Activated CD8-positive, alpha-beta memory T cell treated with anti-CD3 and anti-CD28 coated beads, Interleukin-2, amount 50 U/mL, for 4 hours (primary cell): Measurements from ENCODE around the gene IGF2BP1.

Experiments used
- DNase-seq: peaks from one replicate; pipeline ENCODE4 v3.0.0-alpha.2; 2020

IGF2BP1 gene

DNA sequence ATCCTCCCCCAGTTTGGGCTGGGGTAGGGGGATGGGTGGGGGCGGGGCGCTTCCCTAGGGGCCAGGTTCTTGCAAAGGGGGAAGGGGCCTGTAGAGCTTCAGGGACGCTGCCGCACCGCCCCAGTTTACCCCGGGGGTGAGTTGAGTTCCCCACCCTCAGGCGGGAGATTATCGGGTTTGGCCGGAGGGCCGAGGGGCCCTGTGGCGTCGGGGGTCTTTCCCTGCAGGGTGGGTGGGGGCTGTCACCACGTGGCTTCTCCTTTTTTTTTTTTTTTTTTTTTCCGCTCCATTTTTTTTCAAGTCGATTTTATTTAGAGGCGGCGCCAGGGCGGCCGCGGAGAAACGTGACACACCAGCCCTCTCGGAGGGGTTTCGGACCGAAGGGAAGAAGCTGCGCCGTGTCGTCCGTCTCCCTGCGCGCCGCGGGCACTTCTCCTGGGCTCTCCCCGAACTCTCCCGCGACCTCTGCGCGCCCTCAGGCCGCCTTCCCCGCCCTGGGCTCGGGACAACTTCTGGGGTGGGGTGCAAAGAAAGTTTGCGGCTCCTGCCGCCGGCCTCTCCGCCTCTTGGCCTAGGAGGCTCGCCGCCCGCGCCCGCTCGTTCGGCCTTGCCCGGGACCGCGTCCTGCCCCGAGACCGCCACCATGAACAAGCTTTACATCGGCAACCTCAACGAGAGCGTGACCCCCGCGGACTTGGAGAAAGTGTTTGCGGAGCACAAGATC is at the start of gene IGF2BP1:
Gene IGF2BP1, plus strand, starts transcription at position 283 of the 724 bp plus-strand sequence. Its CDS starts 361 bp downstream, at position 644.
- DNase-seq, result peak; percentile 24

DNA sequence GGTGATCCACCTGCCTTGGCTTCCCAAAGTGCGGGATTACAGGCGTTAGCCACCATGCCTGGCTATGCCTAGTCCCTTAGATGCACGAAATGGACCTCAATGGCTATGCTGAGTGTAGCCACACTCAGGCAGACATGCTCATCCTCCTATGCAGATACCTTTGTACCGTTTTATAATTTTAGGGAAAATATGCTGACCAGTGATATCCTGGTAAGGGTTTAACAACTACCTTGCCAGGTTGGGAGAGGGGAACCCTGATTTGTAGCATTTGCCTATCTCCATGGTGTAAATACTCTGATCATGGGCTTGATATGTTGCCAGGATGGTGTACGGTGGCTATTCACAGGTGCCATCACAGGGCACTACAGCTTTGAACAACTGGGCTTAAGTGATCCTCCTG is 45.6 kb upstream of the IGF2BP1 start:
- DNase-seq, result no peak

DNA sequence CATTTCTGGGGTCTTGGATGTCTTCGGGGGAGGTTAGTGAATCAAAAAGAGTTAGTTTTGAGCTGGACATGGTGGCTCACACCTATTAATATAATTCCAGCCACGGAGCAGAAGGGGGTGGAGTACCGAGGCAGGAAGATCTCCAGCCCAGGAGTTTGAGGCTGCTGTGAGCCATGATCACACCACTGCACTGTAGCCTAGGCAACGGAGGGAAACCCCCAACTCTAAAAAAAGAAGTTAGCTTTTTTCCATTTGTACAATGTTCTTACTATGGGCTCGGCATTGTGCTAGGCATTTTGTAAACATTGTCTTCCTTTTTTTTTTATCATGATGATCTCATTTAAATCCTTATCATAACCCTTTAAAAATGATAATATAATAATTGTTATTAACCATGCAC is 44.3 kb upstream of the IGF2BP1 start:
- DNase-seq, result no peak

DNA sequence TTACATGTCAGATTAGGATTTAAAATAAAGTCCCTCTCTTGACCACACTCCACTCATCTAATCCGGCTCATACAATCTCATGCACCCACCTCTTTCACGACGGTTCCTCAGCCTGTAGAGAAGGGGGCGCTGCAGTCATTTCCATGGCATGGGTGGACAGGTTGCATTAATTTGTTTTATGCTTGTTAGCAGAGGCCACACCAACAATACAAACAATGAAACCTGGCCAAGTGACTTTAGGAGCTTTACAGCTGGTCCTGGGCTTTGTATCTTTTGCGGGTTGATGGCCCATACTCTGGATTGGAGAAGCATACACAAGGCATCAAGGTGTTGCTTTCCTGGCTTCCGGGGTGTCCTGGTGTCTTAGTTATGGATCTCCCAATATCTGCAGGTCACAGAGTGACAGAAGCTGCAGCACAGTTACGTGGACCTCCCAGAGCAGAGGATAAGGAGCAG is 42.9 kb upstream of the IGF2BP1 start:
- no peak for DNase-seq

DNA sequence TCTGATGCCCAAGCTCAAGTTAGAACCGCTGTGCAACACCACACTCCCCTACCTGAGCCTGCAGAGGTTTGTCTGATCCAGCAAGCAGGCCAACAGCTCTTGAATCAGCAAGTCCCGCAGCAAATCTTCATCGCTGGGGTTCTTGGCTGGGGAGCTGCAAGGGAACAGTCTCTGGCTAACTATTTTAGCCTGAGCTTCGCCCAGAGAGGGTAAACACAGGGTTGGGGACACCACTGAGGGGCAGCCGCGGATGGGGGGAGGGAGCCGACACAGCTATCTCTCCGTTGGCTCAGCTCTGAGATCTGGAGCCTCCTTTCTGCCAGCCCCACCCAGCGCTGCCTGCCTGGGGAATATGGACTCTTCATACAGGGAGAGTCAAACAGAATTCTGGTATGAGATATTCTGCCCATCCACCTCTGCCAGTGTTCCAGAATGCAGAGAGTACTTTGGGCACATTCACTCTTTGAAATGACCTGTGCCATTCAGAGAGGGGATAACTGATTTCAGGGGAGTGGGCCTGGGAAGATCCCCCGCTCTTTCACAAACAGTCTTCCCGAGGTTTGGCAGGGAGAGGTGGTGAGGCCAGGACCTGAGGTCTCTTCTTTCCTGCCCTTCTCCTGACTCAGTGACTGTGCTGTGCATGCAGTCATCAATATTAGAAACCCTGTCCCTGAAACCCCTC is 36.2 kb upstream of the IGF2BP1 start:
- DNase-seq, result no peak

DNA sequence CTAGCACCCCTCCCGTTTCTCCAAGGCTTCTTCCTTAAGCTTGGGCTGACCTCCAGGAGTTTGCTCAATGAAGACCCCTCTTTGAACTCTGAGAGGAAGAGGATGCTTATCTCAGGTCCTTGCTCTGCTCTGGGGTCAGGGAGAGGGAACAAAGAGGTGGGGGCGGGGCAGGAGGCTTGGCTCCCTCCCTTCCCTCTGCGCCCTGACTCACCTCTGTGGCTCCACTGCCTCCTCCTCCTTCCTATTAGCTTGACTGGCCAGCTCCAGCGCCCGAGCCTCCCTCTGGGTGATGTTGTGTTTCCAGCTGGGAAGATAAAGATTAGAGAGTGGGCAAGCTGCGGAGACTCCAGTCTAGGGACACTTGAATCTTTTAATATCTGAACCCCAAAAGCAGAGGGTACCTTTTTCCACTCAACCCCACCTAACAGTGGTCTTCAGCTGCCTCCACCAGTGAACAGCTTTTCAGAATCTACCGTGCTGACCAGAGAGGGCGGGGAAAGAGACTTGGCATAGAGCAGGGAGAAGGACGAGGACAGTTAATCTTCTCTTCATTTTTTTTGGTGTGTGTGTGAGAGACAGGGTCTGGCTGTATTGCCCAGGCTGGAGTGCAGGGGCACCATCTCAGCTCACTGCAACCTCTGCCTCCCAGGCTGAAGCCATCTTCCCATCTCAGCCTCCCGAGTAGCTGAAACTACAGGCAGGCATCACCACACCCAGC is 35.5 kb upstream of the IGF2BP1 start:
- DNase-seq, result no peak

DNA sequence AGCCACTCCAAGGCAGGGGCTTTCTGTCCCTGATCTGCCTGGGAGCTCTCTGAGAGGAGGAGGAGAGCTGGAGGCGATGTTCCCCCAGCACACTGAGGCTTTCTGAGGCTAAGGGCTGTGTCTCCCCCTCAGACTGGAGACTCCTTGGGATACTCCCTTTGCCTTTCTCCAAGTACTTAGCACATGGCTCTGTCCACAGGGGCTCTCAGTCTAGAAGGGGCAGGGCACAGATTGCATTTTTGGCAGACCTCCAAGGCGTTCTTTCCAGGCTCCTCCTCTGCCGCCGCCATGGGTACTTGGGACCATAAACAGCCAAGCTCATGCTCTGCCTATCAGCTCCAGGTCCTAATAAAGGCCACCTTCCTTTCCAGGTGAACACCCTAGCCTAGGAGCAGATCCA is 27.0 kb upstream of the IGF2BP1 start:
- DNase-seq, result no peak

DNA sequence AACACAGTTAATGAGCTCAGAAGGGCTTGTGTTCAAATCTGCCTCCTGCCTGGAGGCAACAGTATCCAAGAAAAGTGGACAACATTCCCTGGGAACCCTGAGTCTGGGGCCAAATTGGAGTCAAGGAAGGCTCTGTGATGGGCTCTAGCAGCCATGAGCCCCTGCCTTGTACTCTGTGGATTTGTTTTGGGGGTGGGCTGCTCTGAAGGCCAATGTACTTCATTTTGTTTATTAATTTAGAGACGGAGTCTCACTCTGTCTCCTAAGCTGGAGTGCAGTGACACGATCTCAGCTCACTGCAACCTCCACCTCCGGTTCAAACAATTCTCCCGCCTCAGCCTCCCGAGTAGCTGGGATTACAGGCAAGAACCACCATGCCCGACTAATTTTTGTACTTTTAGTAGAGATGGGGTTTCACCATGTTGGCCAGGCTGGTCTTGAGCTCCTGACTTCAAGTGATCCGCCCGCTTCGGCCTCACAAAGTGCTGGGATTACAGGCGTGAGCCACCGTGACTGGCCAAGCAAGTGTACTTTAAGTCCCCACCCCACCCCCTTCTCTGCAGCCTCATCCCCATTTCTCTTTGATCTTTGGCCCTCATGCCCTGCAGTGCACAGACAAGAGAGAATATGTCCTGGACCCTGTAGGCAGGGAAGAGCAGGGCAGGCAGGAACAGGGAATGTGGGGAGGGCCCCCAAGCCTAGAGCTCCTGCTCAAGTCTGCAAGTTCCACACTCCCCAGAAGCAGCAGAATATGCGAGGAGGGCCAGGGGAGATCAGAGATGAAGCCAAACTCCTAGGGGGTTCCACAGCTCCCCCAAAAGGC is 26.1 kb upstream of the IGF2BP1 start:
- no peak for DNase-seq

DNA sequence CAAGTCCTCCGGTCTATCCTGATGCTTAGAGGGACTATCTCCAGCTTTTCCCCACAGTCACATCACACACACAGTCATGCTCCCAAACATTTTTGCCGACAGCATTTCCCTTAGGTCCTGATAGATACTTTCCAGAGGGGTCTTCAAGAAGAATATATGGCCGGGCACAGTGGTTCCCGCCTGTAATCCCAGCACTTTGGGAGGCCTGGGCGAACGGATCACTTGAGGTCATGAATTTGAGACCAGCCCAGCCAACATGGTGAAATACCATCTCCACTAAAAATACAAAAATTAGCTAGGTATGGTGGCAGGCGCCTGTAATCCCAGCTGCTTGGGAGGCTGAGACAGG is 24.5 kb upstream of the IGF2BP1 start:
- DNase-seq, result no peak

DNA sequence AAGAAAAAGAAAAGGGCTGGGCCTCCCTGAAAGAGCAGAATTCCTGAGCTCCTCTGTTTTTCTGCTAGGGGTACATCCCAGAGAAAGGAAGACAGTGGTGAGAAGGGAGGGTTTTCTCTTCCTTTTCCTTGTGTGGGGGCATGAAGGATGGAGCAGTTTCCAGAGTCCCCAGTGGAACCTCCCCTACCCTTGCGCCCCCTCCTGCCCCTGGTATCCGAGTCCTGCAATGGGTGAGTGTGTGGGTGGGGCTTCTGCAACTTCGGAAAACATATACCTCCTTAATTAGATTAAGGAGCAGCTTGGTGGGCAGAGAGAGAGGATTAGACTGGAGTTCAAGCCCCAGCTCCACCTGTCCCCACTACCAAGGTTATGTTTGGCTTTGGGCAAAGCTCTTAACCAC is 23.4 kb upstream of the IGF2BP1 start:
- no peak for DNase-seq

DNA sequence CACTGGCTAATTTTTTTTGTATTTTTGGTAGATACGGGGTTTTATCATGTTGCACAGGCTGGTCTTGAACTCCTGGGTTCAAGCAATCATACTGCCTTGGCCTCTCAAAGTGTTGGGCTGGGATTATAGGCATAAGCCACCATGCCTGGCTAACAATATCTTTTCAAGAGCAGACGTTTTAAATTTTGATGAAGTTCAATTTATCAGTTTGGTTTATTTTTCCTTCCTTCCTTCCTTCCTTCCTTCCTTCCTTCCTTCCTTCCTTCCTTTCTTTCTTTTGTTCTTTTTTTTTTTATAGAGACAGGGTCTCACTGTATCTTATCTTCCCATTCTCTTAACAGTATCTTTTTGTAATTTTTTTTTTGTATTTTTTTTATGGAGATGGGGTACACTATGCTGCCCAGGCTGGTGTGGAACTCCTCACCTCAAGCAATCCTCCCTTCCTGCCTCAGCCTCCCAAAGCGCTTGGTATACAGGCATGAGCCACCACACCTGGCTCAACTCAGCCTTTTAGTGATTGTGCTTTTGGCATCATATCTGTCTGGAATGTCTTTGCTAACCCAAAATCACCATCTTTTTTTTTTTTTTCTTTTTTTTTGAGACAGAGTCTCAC is 15.2 kb upstream of the IGF2BP1 start:
- DNase-seq, result no peak

DNA sequence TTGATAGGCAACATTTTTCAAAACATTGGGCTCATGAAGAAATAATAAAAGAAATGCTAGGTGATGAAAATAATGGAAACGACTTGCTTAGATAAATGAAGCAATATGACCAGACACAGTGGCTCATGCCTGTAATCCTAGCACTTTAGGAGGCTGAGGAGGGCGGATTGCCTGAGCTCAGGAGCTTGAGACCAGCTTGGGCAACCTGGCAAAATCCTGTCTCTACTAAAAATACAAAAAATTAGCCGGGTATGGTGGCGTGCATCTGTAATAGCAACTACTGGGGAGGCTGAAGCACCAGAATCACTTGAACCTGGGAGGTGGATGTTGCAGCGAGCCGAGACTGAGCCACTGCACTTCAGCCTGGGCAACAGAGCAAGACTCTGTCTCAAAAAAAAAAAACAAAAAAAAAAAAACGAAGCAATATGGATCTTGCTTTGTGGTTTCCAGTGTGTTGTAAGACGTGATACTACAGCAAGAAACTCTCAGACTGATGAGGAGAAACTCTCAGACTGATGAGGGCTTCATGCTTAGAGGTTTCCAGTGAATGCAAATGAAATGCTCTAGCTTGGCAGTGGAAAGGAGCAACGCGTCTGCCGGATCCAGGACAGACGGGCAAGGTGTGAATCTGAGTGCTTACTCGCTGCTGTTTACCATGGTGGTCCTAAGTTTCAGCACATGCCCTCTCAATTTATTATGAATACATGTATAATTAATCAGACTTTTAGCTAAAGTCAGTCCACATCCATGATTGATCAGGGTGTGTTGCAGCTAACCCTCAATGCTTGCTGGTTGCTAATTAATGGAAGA is 11.5 kb upstream of the IGF2BP1 start:
- no peak for DNase-seq

DNA sequence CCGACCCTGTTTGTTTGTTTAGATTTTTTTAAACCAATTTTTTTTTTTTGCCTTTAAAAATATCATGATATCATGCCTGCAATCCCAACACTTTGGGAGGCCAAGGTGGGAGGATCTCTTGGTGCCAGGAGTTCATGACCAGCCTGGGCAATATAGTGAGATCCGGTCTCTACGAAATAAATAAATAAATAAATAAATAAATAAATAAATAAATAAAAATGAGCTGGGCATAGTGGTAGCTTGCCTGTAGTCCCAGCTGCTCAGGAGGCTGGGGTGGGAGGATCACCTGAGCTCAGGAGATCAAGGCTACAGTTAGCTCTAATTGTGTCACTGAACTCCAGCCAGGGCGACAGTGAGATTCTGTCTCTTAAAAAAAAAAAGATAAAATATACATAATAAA is 8.1 kb upstream of the IGF2BP1 start:
- DNase-seq, result no peak

DNA sequence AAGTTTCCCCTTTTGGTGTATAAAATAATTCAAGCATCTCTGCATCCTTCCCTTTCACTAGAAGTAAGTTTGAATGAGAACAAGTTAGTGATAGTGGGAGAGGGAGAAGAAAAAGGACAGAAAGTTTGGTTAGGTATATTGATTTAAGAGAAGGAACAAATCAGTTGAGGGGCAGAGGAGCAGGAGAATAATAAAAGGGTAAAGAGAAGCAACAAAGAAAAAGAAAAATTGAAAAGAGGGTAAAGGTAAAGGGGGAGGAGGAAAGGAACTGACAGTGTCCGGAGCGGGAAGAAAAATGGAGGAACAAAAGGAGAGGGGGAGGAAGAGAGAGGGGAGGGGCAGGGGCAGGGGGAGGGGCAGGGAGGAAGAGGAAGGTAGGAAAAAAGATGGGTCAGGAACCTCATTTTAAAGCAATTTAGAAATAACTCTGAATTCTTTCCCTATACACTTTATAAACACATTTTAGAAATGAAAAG is 6.3 kb upstream of the IGF2BP1 start:
- no peak for DNase-seq

DNA sequence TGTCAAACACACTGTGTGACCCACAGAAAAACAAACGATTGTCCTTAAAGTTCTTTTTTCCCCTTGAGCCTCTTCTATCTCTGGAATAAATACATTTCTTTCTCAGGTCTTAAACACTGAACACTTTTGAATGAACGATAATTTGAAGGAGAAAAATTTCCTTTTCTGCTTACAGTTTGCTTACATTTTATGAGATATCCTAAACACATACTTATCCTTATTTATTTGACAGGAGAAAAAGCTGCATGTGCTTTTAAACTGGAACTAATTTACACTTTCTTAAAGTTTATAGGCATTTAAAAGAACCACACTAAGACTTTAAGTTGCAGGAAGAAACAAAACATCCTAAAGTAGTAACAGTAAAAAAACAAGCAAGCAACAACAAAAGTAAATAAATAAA is 4.7 kb upstream of the IGF2BP1 start:
- no peak for DNase-seq

DNA sequence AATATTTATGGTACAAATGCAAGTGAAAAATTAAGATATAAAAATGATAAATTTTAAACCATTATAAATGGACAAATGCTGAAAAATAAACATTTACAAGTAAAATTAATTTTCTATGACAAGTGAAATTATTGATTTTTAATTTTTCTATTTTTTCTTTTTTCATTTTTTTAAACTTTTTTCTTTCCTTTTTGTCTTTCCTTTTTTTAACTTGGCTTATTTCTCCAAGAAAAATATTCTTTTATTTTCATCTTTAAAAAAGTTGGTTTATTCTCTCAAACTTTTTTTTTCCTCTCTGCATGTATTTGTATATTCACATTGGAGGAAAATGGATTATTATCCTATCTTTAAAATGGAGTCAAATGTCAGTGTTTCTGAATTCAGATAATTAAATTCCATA is 3.9 kb upstream of the IGF2BP1 start:
- DNase-seq, result no peak

DNA sequence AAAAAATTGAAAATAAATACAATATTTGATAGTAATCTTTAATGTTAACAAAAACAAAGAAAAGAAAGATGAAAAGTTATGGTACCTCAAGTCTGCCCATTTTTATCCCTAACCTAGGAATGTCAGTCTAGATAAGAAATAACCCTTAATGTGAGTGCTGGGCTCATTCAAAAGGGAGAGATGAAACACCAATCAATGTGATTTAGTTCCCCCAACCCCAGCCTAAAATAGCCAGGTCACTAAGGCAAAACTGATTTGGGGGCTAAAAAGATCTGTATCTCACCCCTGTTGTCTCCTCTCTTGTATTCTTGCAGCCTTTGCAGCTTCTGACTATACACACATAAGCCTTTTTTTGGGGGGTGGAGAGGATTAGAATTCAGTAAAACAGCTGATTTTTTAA is 3.2 kb upstream of the IGF2BP1 start:
- DNase-seq, result no peak

DNA sequence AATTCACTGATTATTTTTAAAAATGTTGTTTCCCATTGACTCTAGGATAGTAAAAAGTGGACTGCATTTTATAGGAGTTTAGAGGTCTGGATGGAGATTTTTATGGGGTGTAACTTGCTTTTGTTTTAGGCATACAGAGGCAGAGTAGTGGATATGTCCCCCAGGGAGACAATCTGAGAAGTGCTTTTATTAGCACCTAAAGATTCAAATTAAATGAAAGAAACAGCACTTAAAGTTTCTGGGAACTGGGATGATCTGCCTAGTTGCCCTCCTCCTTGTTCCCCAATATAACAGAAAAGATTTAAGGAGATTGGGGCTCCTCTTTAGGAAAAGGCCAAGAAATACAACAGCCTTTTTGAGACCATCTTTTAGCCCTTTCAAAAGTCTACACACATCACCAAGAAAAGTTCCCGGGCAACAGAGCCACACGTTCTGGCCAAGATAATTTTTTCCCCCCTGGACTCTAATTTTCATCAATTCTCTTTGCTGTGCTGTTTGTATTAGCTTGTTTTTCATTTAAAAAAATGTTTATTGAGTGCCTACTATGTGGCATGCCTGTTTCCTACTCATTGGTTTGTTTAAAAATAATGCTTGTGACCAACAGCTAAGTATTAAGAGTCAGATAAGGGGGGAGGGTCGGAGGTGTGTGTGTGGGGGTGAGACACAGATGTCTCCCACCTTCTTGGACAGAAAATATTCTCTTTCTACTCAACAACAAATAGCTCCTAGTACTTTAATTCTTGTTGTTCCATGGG is 2.5 kb upstream of the IGF2BP1 start:
- no peak for DNase-seq

DNA sequence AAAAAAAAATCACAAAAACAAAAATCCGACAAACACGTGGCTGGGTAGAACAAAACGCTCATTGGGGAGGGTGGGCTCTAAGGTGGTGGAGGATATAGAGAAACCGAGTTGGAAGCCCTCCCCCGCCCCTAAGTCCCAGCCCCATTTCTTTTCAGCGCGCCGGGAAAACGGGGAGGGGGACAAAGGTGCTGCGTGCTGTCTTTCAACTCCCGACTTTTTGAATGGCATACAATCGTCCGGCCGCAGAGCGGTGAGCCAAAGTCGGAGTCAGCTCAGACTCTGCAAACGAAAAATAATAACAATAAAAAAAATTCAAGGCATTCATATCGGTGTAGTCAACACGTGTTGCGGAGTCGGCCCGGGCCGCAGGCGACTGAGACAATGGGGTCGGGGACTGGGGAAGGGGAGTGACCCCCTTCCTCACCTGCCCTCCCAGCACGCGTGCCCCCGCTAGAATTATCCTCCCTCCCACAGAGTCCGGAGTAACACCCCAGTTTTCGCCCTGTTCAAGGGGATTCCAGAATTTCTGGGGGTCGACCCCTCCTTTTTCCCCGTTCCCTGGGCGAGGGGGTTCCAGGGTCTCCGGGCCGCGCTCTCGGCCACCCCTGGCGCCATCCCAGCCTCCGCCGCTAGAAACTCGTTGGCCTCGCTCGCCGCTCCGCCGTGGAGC is 1.7 kb upstream of the IGF2BP1 start:
- no peak for DNase-seq

DNA sequence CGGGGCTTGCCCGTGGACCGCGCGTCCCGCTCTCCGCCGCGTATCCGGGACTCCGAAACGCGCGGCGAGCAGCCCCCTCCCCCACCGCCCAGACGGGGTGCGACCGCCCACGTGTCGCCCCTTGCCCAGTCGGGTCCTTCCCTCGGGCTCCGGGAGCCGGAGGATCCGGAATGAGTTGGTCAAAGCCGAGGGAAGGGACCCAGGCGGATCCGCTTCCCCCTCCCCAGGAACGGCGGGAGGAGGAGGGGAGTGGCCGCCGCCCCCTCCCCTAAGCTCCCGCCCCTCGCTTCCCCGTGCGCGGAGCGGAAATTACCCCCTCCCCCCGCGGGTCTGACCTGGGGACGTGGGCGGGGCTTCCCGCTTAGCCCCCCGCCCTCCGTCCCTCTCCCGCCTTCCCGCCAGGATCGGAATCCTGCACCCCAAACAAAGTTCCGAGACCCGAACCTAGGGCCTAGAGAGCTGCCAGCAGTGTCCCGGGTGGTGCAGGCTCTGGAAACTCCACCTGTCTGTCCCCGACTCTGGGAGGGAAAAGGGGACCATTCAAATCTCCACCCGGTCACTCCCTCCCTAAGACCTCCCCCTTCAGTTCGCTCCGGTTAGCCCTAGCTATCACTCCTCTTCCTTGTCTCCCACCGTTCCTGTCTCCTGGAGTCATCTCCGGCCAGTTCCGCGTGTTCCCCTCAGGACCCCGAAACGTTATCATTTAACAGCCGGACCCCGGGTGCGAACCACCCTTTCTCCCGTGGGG is 1.0 kb upstream of the IGF2BP1 start:
- DNase-seq, result peak; percentile 18
